Suprapubic skin (tissue), 4 donors: ENCODE data around the gene PTPRJ. TPM values are rescaled to one million over a fixed set of nuclear protein-coding genes. Genes with fewer than 3 reads are reported as not detected.
A peak's percentile ranks its signal among the peaks of the same experiment; 100 is the strongest.

Experiments
- DNase-seq, 2 donors: peaks; one replicate each; pipeline ENCODE4 v3.0.0-alpha.2; 2019; ENCODE audit warnings: low spot score in 2 of 2
- H3K27ac ChIP-seq: fragments of 200-600 bp; sonication (generic); one replicate; pipeline ENCODE4 v1.5.1; 2019
- H3K27me3 ChIP-seq: fragments of 200-600 bp; sonication (generic); one replicate; pipeline ENCODE4 v1.5.1; 2019
- H3K36me3 ChIP-seq: fragments of 200-600 bp; sonication (generic); one replicate; pipeline ENCODE4 v1.5.1; 2019
- H3K4me1 ChIP-seq: fragments of 200-600 bp; sonication (generic); one replicate; pipeline ENCODE4 v1.5.1; 2019
- H3K4me3 ChIP-seq: fragments of 200-600 bp; sonication (generic); one replicate; pipeline ENCODE4 v1.5.1; 2019; ENCODE audit warnings: mild to moderate bottlenecking
- H3K9me3 ChIP-seq: fragments of 200-600 bp; sonication (generic); one replicate; pipeline ENCODE4 v1.5.1; 2019
- EP300 ChIP-seq: sonication (generic); formaldehyde crosslinking; IDR thresholded peaks from one replicate; pipeline ENCODE4 v1.6.1; 2017; ENCODE audit warnings: antibody characterized with exemption
- POLR2A ChIP-seq, 2 donors: fragments of 450-650 bp; IDR thresholded peaks; one replicate each; pipeline ENCODE4 v1.6.1; 2017; ENCODE audit warnings: antibody characterized with exemption in 2 of 2, mild to moderate bottlenecking in 2 of 2, moderate library complexity in 2 of 2
- POLR2AphosphoS5 ChIP-seq, 3 donors: sonication (generic); formaldehyde crosslinking; IDR thresholded peaks; one replicate each; pipeline ENCODE4 v1.6.1; 2017; ENCODE audit warnings: antibody characterized with exemption in 3 of 3
- WGBS: methylation state at CpG from one replicate; pipeline ENCODE4 v1.1.5; 2018; 5-methylcytosine and 5-hydroxymethylcytosine counted together
- total RNA-seq, 4 donors: library from RNA; depleted of rRNA; stranded (reverse); fragments of >200 nt; gene quantifications; one replicate each; pipeline ENCODE4 v1.1.0, GENCODE V29; 2016
- TF ChIP-seq, protein P1 (sequence below), 2 donors: fragments of 200-600 bp in 1 of 2; fragments of 450-650 bp in 1 of 2; sonication (generic) in 1 of 2; IDR thresholded peaks; one replicate each; pipeline ENCODE4 v1.5.1; 2016 to 2019; ENCODE audit warnings: antibody characterized with exemption in 2 of 2, mild to moderate bottlenecking in 1 of 2, moderate library complexity in 1 of 2

Gene PTPRJ
- total RNA-seq, 4 donors from 2014 or later, result 4.0 to 15.5 (median 13.1) TPM

DNA sequence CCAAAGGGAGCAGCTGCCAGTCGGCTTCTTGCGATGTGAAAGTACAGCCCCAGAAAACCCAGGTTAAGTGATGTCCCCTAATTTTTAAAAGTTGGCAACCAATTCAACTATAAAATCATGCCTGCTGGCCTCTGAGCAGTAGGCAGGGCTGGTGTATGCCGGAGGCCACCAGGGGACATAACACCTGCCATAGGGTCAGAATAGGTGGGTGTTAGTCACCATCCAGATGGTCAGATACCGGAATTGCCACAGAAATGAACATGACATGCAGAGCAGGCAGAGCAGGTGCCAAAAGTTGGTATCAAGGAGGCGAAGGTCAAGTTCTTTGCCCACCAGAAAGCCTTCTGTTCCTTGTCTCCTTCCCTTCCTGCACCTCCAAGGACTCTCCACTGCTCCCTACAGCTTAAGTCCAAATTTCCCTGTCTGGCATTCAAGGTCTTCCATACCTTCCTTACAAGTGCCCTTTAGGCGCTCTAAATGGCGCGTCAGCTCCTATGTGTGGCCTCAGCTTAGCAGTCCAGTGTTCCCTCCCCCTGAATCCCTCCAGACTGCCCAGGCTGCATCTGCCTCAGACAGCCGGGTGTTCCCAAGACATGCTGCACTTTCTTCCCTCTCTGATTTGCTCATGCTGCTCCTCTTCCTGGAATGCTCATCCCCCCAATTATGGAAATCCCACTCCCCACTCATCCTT, 45.1 kb downstream of the PTPRJ start:
- Histone ChIP-seq H3K4me1 (peaks cover 20% of the 10 kb centered on the region), H3K27ac (no peak overlapping the region), H3K27me3 (no peaks in the 10 kb centered on the region), H3K9me3 (no peaks in the 10 kb centered on the region), H3K4me3 (no peak overlapping the region), H3K36me3 (no peaks in the 10 kb centered on the region)
- TF ChIP-seq POLR2A (IDR thresholded peaks at IDR 0.05) (no peak), POLR2AphosphoS5 (IDR thresholded peaks at IDR 0.05) (no peak), EP300 (no peak)
- TF ChIP-seq, protein P1, sequence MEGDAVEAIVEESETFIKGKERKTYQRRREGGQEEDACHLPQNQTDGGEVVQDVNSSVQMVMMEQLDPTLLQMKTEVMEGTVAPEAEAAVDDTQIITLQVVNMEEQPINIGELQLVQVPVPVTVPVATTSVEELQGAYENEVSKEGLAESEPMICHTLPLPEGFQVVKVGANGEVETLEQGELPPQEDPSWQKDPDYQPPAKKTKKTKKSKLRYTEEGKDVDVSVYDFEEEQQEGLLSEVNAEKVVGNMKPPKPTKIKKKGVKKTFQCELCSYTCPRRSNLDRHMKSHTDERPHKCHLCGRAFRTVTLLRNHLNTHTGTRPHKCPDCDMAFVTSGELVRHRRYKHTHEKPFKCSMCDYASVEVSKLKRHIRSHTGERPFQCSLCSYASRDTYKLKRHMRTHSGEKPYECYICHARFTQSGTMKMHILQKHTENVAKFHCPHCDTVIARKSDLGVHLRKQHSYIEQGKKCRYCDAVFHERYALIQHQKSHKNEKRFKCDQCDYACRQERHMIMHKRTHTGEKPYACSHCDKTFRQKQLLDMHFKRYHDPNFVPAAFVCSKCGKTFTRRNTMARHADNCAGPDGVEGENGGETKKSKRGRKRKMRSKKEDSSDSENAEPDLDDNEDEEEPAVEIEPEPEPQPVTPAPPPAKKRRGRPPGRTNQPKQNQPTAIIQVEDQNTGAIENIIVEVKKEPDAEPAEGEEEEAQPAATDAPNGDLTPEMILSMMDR (IDR thresholded peaks at IDR 0.05), result no peak
- WGBS, result 88% methylated on average over 9 of the region's 9 CpGs
- no peak for DNase-seq

GRCh38 chr11:48025984-48026340, 45.6 kb downstream of the PTPRJ start:
- Histone ChIP-seq H3K4me3 (no peak overlapping the region), H3K4me1 (peaks cover 22% of the 10 kb centered on the region), H3K27ac (no peak overlapping the region), H3K9me3 (no peaks in the 10 kb centered on the region), H3K36me3 (no peaks in the 10 kb centered on the region), H3K27me3 (no peaks in the 10 kb centered on the region)
- DNase-seq, result no peak
- no peak for TF ChIP-seq POLR2AphosphoS5 (IDR thresholded peaks at IDR 0.05)
- TF ChIP-seq, protein P1 (IDR thresholded peaks at IDR 0.05), result no peak
- no peak for TF ChIP-seq POLR2A (IDR thresholded peaks at IDR 0.05)
- TF ChIP-seq EP300, result no peak
- WGBS, result 75% methylated on average over 3 of the region's 3 CpGs

GRCh38 chr11:48028914-48029680, 48.7 kb downstream of the PTPRJ start:
- H3K27me3 ChIP-seq, result no peaks in the 10 kb centered on the region
- H3K4me3 ChIP-seq, result no peak overlapping the region
- TF ChIP-seq POLR2A (IDR thresholded peaks at IDR 0.05), result no peak
- no peak for TF ChIP-seq POLR2AphosphoS5 (IDR thresholded peaks at IDR 0.05)
- TF ChIP-seq, protein P1 (IDR thresholded peaks at IDR 0.05), result no peak
- TF ChIP-seq EP300, result no peak
- DNase-seq, result no peak
- peak overlapping the region; percentile 18 for H3K27ac ChIP-seq
- no peaks in the 10 kb centered on the region for H3K9me3 ChIP-seq
- no peaks in the 10 kb centered on the region for H3K36me3 ChIP-seq
- peaks cover 35% of the 10 kb centered on the region for H3K4me1 ChIP-seq
- WGBS, result 45% methylated on average over 6 of the region's 6 CpGs

GRCh38 chr11:48029681-48030290, 49.4 kb downstream of the PTPRJ start:
- TF ChIP-seq, protein P1 (IDR thresholded peaks at IDR 0.05), result no peak
- TF ChIP-seq POLR2A (IDR thresholded peaks at IDR 0.05) (no peak), EP300 (no peak), POLR2AphosphoS5 (IDR thresholded peaks at IDR 0.05) (no peak)
- Histone ChIP-seq H3K4me1 (peaks cover 42% of the 10 kb centered on the region), H3K27ac (no peak overlapping the region)

DNA sequence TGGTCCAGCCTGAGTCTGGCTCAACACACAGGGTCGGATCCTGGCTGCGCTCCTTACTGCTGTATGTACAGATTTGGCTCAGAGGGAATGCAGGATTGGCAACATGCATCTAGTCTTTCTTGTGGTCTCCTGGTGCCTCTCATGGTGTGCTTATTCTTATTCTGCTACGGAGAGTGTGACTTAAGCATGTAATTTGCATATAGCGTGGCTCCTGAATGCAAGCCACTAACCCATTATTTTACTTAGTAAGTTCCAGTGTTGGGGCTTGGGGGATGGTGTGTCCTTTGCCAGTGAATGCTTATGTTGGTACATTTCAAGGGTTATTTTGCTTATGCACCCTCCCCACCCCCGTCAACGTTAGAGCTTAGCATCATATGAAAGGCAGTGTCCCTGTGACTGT, 51.2 kb downstream of the PTPRJ start:
- WGBS, result 83% methylated on average over 6 of the region's 6 CpGs
- H3K27ac ChIP-seq, result peak overlapping the region; percentile 1
- no peak for TF ChIP-seq POLR2AphosphoS5 (IDR thresholded peaks at IDR 0.05)
- TF ChIP-seq POLR2A (IDR thresholded peaks at IDR 0.05), result no peak
- no peaks in the 10 kb centered on the region for H3K9me3 ChIP-seq
- no peak overlapping the region for H3K4me3 ChIP-seq
- no peaks in the 10 kb centered on the region for H3K27me3 ChIP-seq
- H3K36me3 ChIP-seq, result no peaks in the 10 kb centered on the region
- DNase-seq, result no peak
- peaks cover 54% of the 10 kb centered on the region for H3K4me1 ChIP-seq

More at GRCh38 chr11:48029681-48030290, 49.4 kb downstream of the PTPRJ start:
- H3K9me3 ChIP-seq, result no peaks in the 10 kb centered on the region
- WGBS, result 70% methylated on average over 6 of the region's 6 CpGs
- no peak for DNase-seq
- H3K27me3 ChIP-seq, result no peaks in the 10 kb centered on the region
- H3K36me3 ChIP-seq, result no peaks in the 10 kb centered on the region
- no peak overlapping the region for H3K4me3 ChIP-seq
